K562 (cell line): ENCODE results near the gene ZC3H8. TPM values are rescaled to one million over a fixed set of nuclear protein-coding genes. Genes with fewer than 3 reads are reported as not detected.

Source experiments
- CBX3 ChIP-seq, 2 experiments: IDR thresholded peaks; 1 replicate in 1 of 2; 2 replicates in 1 of 2; pipeline ENCODE4 v1.6.1; 2012; ENCODE audit warnings: inconsistent platforms in 2 of 2, low read length in 2 of 2, borderline replicate concordance in 1 of 2, control low read depth in 1 of 2
- FOS ChIP-seq: IDR thresholded peaks from 3 replicates; pipeline ENCODE4 v1.6.1; 2011; ENCODE audit not compliant: insufficient read length; ENCODE audit errors: extremely low read depth
- FOXP4 ChIP-seq: sonication (generic); formaldehyde crosslinking; IDR thresholded peaks from 2 replicates; pipeline ENCODE4 v1.8.0; 2022; ENCODE audit warnings: mild to moderate bottlenecking, missing genetic modification reagents, borderline replicate concordance
- NONO ChIP-seq, 2 experiments: fragments of 200-400 bp in 1 of 2; fragments of 450-650 bp in 1 of 2; formaldehyde crosslinking in 1 of 2; IDR thresholded peaks; 2 replicates each; pipeline ENCODE4 v1.6.1; 2017; ENCODE audit warnings: low read depth in 2 of 2, mild to moderate bottlenecking in 2 of 2, moderate library complexity in 2 of 2, low read length in 1 of 2
- NUFIP1 ChIP-seq: fragments of 450-650 bp; IDR thresholded peaks from 2 replicates; pipeline ENCODE4 v1.6.1; 2018; ENCODE audit not compliant: partially characterized antibody
- RBM25 ChIP-seq: fragments of 200-400 bp; formaldehyde crosslinking; IDR thresholded peaks from 2 replicates; pipeline ENCODE4 v1.6.1; 2018; ENCODE audit warnings: low read length, low read depth, moderate library complexity; ENCODE audit not compliant: severe bottlenecking
- RREB1 ChIP-seq: fragments of 250-450 bp; sonication (Bioruptor Pico); IDR thresholded peaks from 2 replicates; pipeline ENCODE4 v1.4.0; 2020
- SMARCA4 ChIP-seq: fragments of 450-650 bp; IDR thresholded peaks from 2 replicates; pipeline ENCODE4 v1.6.1; 2016
- ZNF592 ChIP-seq: fragments of 450-650 bp; IDR thresholded peaks from 2 replicates; pipeline ENCODE4 v1.6.1; 2017; ENCODE audit warnings: antibody characterized with exemption, mild to moderate bottlenecking
- ZNF75A ChIP-seq: fragments of 450-650 bp; formaldehyde crosslinking; IDR thresholded peaks from 2 replicates; pipeline ENCODE4 v1.4.0; 2020; ENCODE audit warnings: mild to moderate bottlenecking
- ZSCAN29 ChIP-seq: fragments of 450-650 bp; IDR thresholded peaks from 2 replicates; pipeline ENCODE4 v1.6.1; 2017
- polyA plus RNA-seq, 8 experiments: library from polyadenylated mRNA; depleted of rRNA in 4 of 8; stranded (reverse) in 5 of 8; unstranded in 3 of 8; fragments of >200 nt; fragmentation: Nextera tagmentation in 2 of 8; fragmentation: Illumina TruSeq in 1 of 8; extraction: Ambion mirVana in 2 of 8; extraction: Trizol in 1 of 8; gene quantifications; 2 replicates each; pipeline versions ENCODE4 v1.2.1 to v1.2.3, GENCODE V29; 2011 to 2014; ENCODE audit warnings: inconsistent platforms in 1 of 8, missing spikeins in 1 of 8
- total RNA-seq, 7 experiments: library from RNA; depleted of rRNA in 6 of 7; stranded (reverse); fragments of >200 nt in 6 of 7; fragmentation: Illumina TruSeq in 2 of 7; extraction: Trizol in 2 of 7; gene quantifications; 2 replicates each; pipeline versions ENCODE4 v1.2.1 to v1.2.3, GENCODE V29; 2011 to 2021; ENCODE audit warnings: low replicate concordance in 1 of 7
- TF ChIP-seq, protein P1 (sequence below), 2 experiments: fragments of 200-800 bp in 1 of 2; sonication (Bioruptor generic) in 1 of 2; sonication (generic) in 1 of 2; formaldehyde crosslinking in 1 of 2; IDR thresholded peaks in 1 of 2; conservative IDR thresholded peaks in 1 of 2; 2 replicates each; pipeline versions ENCODE4 v1.5.0 to v1.6.1; 2016 to 2020; ENCODE audit warnings: missing compliant biosample characterization in 1 of 2, missing genetic modification characterization in 1 of 2, missing genetic modification reagents in 1 of 2

Gene ZC3H8
- total and polyA plus RNA-seq, 9 of the 15 experiments (the other 6 are each of a cell fraction or from before 2014, with no cell fraction given) = 11.6 to 41.5 (median 27.5) TPM

- no peak for TF ChIP-seq ZNF592
- no peak; the same call in 1 of the 2 replicates for TF ChIP-seq ZNF75A
- peak; percentile 57; the same call in 1 of the 2 replicates for TF ChIP-seq ZSCAN29
- peak; percentile 77 for TF ChIP-seq FOS
- peak; percentile 98 for TF ChIP-seq RBM25
- no peak for TF ChIP-seq NUFIP1
- 0 out of 3 replicates have a peak, but pooled peaks of 1 of the 2 experiments have one; percentile 16 for TF ChIP-seq CBX3 (IDR thresholded peaks at IDR 0.05; ENCODE audit: borderline replicate concordance in 1 of 2, low read length in 2 of 2)
- peak; percentile 16; the same call in 1 of the 2 replicates for TF ChIP-seq FOXP4
- TF ChIP-seq SMARCA4 = no peak
- TF ChIP-seq NONO (IDR thresholded peaks at IDR 0.05; ENCODE audit: low read depth in 2 of 2, low read length in 1 of 2) = peak; percentile 20 to 88; a peak in 3 of 4 replicates
- TF ChIP-seq, protein P1, sequence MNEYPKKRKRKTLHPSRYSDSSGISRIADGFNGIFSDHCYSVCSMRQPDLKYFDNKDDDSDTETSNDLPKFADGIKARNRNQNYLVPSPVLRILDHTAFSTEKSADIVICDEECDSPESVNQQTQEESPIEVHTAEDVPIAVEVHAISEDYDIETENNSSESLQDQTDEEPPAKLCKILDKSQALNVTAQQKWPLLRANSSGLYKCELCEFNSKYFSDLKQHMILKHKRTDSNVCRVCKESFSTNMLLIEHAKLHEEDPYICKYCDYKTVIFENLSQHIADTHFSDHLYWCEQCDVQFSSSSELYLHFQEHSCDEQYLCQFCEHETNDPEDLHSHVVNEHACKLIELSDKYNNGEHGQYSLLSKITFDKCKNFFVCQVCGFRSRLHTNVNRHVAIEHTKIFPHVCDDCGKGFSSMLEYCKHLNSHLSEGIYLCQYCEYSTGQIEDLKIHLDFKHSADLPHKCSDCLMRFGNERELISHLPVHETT (CRISPR knock-in tag; conservative IDR thresholded peaks at IDR 0.05 in 1 of 2, IDR thresholded peaks at IDR 0.05 in 1 of 2) = peak in 1 of 2 experiments; percentile 89; a peak in 2 of 4 replicates
- no peak for TF ChIP-seq RREB1 (CRISPR knock-in tag)
Measured at GRCh38 chr2:112275311-112275886, 20.6 kb upstream of the ZC3H8 start, which contains the start of gene ZC3H6 (continued).
